Mesendoderm (in vitro differentiated cells): ENCODE data around the gene SH2D4B.

ENCODE experiments used
- DNase-seq: peaks from one replicate; pipeline ENCODE4 v3.0.0; 2013
- H2AK5ac ChIP-seq: 2 replicates; pipeline ENCODE4 v1.6.1; 2013; ENCODE audit warnings: low read length, inconsistent platforms
- H2BK120ac ChIP-seq: 2 replicates; pipeline ENCODE4 v1.6.1; 2013; ENCODE audit warnings: low read depth, mild to moderate bottlenecking, low read length, moderate library complexity, mixed read lengths
- H2BK15ac ChIP-seq: replicated peaks from 2 replicates; pipeline ENCODE4 v1.6.1; 2013; ENCODE audit warnings: low read depth, mild to moderate bottlenecking, moderate library complexity
- H2BK5ac ChIP-seq: 2 replicates; pipeline ENCODE4 v1.6.1; 2013; ENCODE audit warnings: low read length, inconsistent platforms
- H3K18ac ChIP-seq: 2 replicates; pipeline ENCODE4 v1.6.1; 2013; ENCODE audit warnings: mild to moderate bottlenecking, low read length, mixed read lengths
- H3K23ac ChIP-seq: one replicate; pipeline ENCODE4 v1.6.1; 2013; ENCODE audit warnings: low read length
- H3K27ac ChIP-seq: 2 replicates; pipeline ENCODE4 v1.5.1; 2013; ENCODE audit warnings: low read depth, mild to moderate bottlenecking, inconsistent platforms, low read length, moderate library complexity
- H3K27me3 ChIP-seq: 2 replicates; pipeline ENCODE4 v1.6.1; 2013; ENCODE audit warnings: low read length, control low read depth, mild to moderate bottlenecking, inconsistent platforms; ENCODE audit not compliant: insufficient read depth, poor library complexity
- H3K36me3 ChIP-seq: 2 replicates; pipeline ENCODE4 v1.6.1; 2013; ENCODE audit warnings: low read length, inconsistent platforms; ENCODE audit not compliant: control insufficient read depth, insufficient read depth
- H3K4ac ChIP-seq: one replicate; pipeline ENCODE4 v1.6.1; 2013; ENCODE audit warnings: low read depth, mild to moderate bottlenecking, low read length, moderate library complexity
- H3K4me1 ChIP-seq: 2 replicates; pipeline ENCODE4 v1.6.1; 2013; ENCODE audit warnings: low read depth, low read length, inconsistent platforms; ENCODE audit not compliant: control insufficient read depth
- H3K4me2 ChIP-seq: 2 replicates; pipeline ENCODE4 v1.6.1; 2013; ENCODE audit warnings: low read length
- H3K4me3 ChIP-seq: 2 replicates; pipeline ENCODE4 v1.5.1; 2013; ENCODE audit warnings: mild to moderate bottlenecking, low read length
- H3K56ac ChIP-seq: one replicate; pipeline ENCODE4 v1.6.1; 2013; ENCODE audit warnings: low read length
- H3K79me1 ChIP-seq: 2 replicates; pipeline ENCODE4 v1.6.1; 2013; ENCODE audit warnings: low read length, inconsistent platforms
- H3K79me2 ChIP-seq: 2 replicates; pipeline ENCODE4 v1.6.1; 2013; ENCODE audit warnings: mild to moderate bottlenecking, low read length; ENCODE audit not compliant: control insufficient read depth, insufficient read depth
- H3K9ac ChIP-seq: 2 replicates; pipeline ENCODE4 v1.6.1; 2013; ENCODE audit warnings: low read length, inconsistent platforms
- H4K5ac ChIP-seq: one replicate; pipeline ENCODE4 v1.6.1; 2013; ENCODE audit warnings: low read length
- H4K8ac ChIP-seq: one replicate; pipeline ENCODE4 v1.6.1; 2013; ENCODE audit warnings: low read depth, mild to moderate bottlenecking, control low read depth, low read length, moderate library complexity
- WGBS: extraction: QIAGEN DNeasy Blood & Tissue Kit; methylation state at CpG from one replicate; pipeline ENCODE4 v1.1.7; 2013; ENCODE audit warnings: low lambda C conversion rate, missing lambda C conversion rate; ENCODE audit not compliant: insufficient coverage; ENCODE audit errors: extremely low coverage; 5-methylcytosine and 5-hydroxymethylcytosine counted together

The SH2D4B gene

DNA sequence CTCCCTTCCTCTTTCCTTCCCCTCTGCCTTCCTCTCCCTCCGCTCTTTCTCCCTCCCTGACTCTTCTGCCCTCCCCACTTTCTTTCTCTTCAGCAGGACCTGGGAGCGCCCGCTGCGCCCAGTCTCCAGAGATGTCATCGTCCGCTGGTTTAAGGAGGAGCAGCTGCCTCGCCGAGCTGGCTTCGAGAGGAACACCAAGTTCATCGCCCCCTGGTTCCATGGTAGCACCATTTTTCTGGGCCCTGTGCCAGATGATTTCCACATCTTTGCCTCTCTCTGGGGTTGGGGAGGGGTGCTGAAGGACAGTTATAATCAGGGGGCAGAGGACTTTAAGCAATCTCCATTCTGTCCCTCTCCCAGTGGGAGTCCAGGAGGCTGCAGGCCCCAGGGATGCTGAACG lies 71.6 kb downstream of the SH2D4B start:
- Histone ChIP-seq H3K27me3 (no peaks in the 10 kb centered on the region), H3K79me2 (no peaks in the 10 kb centered on the region), H2AK5ac (no peak overlapping the region), H3K36me3 (no peaks in the 10 kb centered on the region), H2BK120ac (no peak overlapping the region), H3K79me1 (no peaks in the 10 kb centered on the region), H3K9ac (no peak overlapping the region), H2BK5ac (no peak overlapping the region), H3K27ac (no peak overlapping the region), H2BK15ac (no peak overlapping the region), H4K5ac (no peak overlapping the region), H3K4ac (no peak overlapping the region), H3K4me3 (no peak overlapping the region), H4K8ac (no peak overlapping the region), H3K18ac (no peak overlapping the region), H3K4me2 (no peak overlapping the region), H3K23ac (no peak overlapping the region), H3K56ac (no peak overlapping the region), H3K4me1 (no peaks in the 10 kb centered on the region)
- no CpG with 5 or more reads among the region's 11 CpGs for WGBS
- DNase-seq, result no peak

DNA sequence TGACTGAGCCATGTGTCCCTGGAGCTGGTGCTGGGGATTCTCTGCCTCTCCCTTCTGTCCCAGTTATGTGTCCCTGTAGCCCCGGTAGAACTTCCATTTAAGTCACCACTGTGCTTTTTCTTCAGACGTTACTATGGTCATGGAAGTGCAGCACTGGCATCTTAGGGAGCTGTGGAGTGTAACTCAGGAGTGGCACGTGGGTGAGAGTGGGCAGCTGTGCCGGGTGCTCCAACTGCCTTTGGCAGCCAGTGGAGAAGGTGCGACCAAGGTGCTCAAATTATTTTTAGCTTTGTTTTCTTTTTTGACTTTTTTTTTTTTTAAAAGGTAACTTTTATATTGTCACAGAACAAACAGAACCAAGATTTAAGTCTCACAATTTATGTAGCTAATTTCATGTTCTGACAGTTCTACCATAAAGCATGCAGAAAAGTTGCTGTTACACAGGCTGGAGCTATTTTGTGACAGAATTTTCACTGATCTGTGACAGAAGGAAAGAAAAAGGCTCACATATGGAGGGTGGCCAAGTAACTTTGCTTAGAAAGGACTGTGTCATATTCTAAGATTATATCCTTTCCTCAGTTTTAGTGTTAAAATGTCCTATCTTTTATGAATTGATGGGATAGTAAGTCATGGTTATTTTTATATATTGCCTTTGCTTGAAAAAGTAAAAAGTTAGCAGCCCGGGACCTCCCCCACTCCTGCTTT lies 73.9 kb downstream of the SH2D4B start:
- no peaks in the 10 kb centered on the region for H3K79me2 ChIP-seq

DNA sequence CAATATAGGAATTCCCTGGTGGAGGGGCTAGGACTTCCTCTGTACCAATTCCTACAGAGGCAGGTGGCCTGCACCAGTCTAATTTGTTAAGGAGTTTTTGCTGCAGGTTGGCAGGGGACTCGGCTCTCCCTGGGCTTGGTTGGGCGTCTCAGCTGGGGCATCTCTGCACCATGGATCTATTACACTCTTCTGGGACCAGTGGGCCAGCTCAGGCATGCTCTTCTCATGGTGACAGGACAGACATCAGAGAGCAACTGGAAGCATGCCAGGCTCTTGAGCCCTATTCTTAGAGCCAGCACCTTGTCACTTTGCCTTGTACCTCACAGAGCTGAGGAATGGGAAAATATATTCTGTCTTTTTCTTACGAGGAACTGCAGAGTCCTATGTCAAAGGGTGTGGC lies 74.6 kb downstream of the SH2D4B start:
- WGBS, result no CpG with 5 or more reads among the region's 3 CpGs

More for the DNA sequence above, 73.9 kb downstream of the SH2D4B start:
- H3K4me3 ChIP-seq, result no peak overlapping the region
- no peak overlapping the region for H4K5ac ChIP-seq
- H3K4ac ChIP-seq, result no peak overlapping the region
- no peak overlapping the region for H3K4me2 ChIP-seq
- no CpG with 5 or more reads among the region's 6 CpGs for WGBS
- no peak overlapping the region for H2BK120ac ChIP-seq
- no peak overlapping the region for H3K23ac ChIP-seq
- no peak overlapping the region for H3K18ac ChIP-seq
- no peak overlapping the region for H3K27ac ChIP-seq
- no peaks in the 10 kb centered on the region for H3K4me1 ChIP-seq
- DNase-seq, result no peak
- H3K36me3 ChIP-seq, result no peaks in the 10 kb centered on the region
- no peak overlapping the region for H2BK5ac ChIP-seq
- H3K27me3 ChIP-seq, result no peaks in the 10 kb centered on the region
- H2BK15ac ChIP-seq, result no peak overlapping the region
- no peak overlapping the region for H2AK5ac ChIP-seq
- H3K9ac ChIP-seq, result no peak overlapping the region
- H4K8ac ChIP-seq, result no peak overlapping the region
- no peaks in the 10 kb centered on the region for H3K79me1 ChIP-seq
- H3K56ac ChIP-seq, result no peak overlapping the region

DNA sequence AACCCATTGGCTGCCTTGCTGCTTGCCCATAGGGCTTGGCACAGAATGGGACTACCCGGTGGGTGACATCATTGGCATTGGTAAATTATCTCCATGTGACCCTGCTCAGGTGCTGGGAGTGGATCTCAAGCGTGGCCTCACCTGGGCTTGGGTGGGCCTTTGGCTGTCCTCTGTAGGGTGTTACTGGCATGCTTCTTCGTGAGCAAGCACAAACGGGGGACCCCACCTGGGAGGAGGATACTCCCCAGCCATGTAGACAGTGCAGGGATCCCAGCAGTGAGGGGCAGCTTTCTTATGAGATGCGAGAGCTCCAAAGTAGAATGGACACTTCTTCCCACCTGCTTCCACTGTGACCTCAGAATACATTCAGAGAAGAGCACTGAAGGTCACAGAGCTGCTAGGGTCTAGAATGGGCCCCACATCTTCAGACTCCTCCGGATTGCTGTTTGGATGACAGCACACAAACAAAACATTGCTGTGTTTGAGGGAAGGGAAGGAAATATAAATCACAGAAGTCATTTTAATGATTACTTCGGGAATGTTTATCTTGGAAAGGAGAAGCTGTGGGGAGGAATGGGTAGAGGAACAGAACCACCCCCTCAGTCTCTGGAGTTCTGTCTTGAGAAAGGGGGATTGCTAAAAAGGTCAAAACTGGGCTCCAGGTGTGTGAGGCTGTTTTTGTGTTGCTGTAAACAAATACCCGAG lies 75.9 kb downstream of the SH2D4B start:
- no peak overlapping the region for H3K56ac ChIP-seq
- H3K79me2 ChIP-seq, result no peaks in the 10 kb centered on the region
- H3K4ac ChIP-seq, result no peak overlapping the region
- H2AK5ac ChIP-seq, result no peak overlapping the region
- H4K5ac ChIP-seq, result no peak overlapping the region
- no CpG with 5 or more reads among the region's 8 CpGs for WGBS
- no peaks in the 10 kb centered on the region for H3K79me1 ChIP-seq
- H3K18ac ChIP-seq, result no peak overlapping the region
- H2BK15ac ChIP-seq, result no peak overlapping the region
- H3K4me2 ChIP-seq, result no peak overlapping the region
- H3K36me3 ChIP-seq, result no peaks in the 10 kb centered on the region
- no peak overlapping the region for H3K23ac ChIP-seq
- H3K27me3 ChIP-seq, result no peaks in the 10 kb centered on the region
- H3K27ac ChIP-seq, result no peak overlapping the region
- no peak overlapping the region for H4K8ac ChIP-seq
- H2BK5ac ChIP-seq, result no peak overlapping the region
- no peak overlapping the region for H3K9ac ChIP-seq
- H3K4me3 ChIP-seq, result no peak overlapping the region
- H3K4me1 ChIP-seq, result no peaks in the 10 kb centered on the region
- H2BK120ac ChIP-seq, result no peak overlapping the region
- DNase-seq, result no peak

More for the DNA sequence above, 74.6 kb downstream of the SH2D4B start:
- H2BK5ac ChIP-seq, result no peak overlapping the region
- H3K56ac ChIP-seq, result no peak overlapping the region
- H3K18ac ChIP-seq, result no peak overlapping the region
- H3K27ac ChIP-seq, result no peak overlapping the region
- no peak overlapping the region for H2AK5ac ChIP-seq
- no peak overlapping the region for H2BK120ac ChIP-seq
- H3K4me3 ChIP-seq, result no peak overlapping the region
- H4K8ac ChIP-seq, result no peak overlapping the region
- H3K4ac ChIP-seq, result no peak overlapping the region
- H3K36me3 ChIP-seq, result no peaks in the 10 kb centered on the region
- no peaks in the 10 kb centered on the region for H3K79me1 ChIP-seq
- H3K27me3 ChIP-seq, result no peaks in the 10 kb centered on the region
- no peak overlapping the region for H2BK15ac ChIP-seq
- H3K4me2 ChIP-seq, result no peak overlapping the region
- H3K4me1 ChIP-seq, result no peaks in the 10 kb centered on the region
- H3K79me2 ChIP-seq, result no peaks in the 10 kb centered on the region
- H3K9ac ChIP-seq, result no peak overlapping the region
- DNase-seq, result no peak
- no peak overlapping the region for H3K23ac ChIP-seq
- H4K5ac ChIP-seq, result no peak overlapping the region

DNA sequence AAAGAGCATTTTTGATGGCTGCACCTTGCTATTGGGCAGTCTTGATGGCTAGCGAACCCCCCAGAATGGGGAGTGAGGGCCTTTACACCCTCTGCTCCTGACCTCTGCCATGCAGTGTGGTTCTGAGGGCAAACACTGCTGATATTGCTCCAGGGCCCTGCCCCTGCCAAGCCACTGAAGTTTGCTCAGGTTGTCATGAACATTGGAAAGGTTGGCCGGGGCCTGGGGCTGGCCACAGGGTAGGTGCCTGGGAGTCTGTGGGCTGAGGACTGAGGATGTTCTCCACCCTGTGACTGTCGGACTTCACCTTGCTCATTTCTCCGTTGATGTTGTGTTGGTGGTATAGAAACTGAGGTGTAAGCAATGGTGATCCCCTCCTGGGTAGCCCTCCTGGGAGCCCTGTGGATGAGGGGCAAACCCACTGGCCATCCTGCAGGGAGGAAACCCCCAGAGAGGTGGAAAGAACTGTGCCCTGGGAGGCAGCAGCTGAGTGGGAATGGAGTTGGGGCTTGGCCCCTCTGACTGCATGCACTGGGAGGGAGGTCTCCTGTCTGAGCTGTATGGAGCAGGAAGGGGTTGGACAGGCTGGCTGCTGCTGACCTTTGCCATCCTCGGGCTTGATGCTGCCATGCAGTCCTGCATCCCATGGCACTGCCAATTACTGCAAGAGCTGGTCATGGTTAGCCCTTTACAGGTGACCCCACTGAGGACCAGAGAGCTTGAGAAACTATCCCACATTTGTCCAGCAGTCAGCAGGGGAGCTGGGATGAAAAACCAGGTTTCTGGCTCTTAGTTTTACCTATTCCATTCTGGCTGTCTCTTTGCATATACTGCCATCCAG lies 77.1 kb downstream of the SH2D4B start:
- DNase-seq, result no peak
- no peaks in the 10 kb centered on the region for H3K79me2 ChIP-seq
- H3K9ac ChIP-seq, result no peak overlapping the region
- no peak overlapping the region for H2BK120ac ChIP-seq
- no peak overlapping the region for H2AK5ac ChIP-seq
- no peaks in the 10 kb centered on the region for H3K79me1 ChIP-seq
- H3K27me3 ChIP-seq, result no peaks in the 10 kb centered on the region
- H4K8ac ChIP-seq, result no peak overlapping the region
- H3K27ac ChIP-seq, result no peak overlapping the region
- WGBS, result no CpG with 5 or more reads among the region's 5 CpGs
- H3K4me3 ChIP-seq, result no peak overlapping the region
- no peak overlapping the region for H3K56ac ChIP-seq
- H3K23ac ChIP-seq, result no peak overlapping the region
- no peak overlapping the region for H2BK5ac ChIP-seq
- H2BK15ac ChIP-seq, result no peak overlapping the region
- H4K5ac ChIP-seq, result no peak overlapping the region
- H3K4me2 ChIP-seq, result no peak overlapping the region
- H3K4ac ChIP-seq, result no peak overlapping the region
- no peaks in the 10 kb centered on the region for H3K4me1 ChIP-seq
- H3K36me3 ChIP-seq, result no peaks in the 10 kb centered on the region
- H3K18ac ChIP-seq, result no peak overlapping the region
